ENCODE data around the gene DGKZ. TPM values are rescaled to one million over a fixed set of nuclear protein-coding genes. Genes with fewer than 3 reads are reported as not detected.

Gene DGKZ
- polyA plus RNA-seq, 3 donors = 30.4 to 217 (median 33.4) TPM

DNA sequence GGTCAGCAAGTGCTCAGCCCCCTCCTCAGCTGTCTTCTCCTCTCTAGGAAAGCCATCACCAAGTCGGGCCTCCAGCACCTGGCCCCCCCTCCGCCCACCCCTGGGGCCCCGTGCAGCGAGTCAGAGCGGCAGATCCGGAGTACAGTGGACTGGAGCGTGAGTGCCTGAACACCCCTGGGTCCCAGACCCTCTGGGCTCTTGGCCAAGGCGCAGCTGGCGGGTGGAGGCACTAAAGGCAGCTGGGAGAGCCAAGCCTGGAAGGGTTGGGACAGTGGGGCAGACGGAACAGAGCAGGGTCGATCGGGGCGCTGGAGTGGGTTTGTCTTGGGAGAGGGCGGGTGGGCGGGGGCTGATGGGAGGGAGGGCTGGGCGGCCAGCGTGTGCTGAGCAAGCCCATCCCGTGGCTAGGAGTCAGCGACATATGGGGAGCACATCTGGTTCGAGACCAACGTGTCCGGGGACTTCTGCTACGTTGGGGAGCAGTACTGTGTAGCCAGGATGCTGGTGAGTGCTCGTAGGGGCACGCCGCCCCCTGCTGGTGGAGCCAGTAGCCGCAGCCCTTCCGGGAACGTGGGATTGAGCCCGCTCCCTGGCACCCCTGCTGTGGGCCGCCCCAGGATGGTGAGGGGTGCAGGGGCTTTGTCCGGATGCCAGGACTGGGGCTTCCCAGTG, 20.1 kb downstream of the DGKZ start:
- TF ChIP-seq, protein P1, sequence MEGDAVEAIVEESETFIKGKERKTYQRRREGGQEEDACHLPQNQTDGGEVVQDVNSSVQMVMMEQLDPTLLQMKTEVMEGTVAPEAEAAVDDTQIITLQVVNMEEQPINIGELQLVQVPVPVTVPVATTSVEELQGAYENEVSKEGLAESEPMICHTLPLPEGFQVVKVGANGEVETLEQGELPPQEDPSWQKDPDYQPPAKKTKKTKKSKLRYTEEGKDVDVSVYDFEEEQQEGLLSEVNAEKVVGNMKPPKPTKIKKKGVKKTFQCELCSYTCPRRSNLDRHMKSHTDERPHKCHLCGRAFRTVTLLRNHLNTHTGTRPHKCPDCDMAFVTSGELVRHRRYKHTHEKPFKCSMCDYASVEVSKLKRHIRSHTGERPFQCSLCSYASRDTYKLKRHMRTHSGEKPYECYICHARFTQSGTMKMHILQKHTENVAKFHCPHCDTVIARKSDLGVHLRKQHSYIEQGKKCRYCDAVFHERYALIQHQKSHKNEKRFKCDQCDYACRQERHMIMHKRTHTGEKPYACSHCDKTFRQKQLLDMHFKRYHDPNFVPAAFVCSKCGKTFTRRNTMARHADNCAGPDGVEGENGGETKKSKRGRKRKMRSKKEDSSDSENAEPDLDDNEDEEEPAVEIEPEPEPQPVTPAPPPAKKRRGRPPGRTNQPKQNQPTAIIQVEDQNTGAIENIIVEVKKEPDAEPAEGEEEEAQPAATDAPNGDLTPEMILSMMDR (IDR thresholded peaks at IDR 0.05) = peak; percentile 89
- peaks cover 99% of the 10 kb centered on the region for H4K20me1 ChIP-seq (ENCODE audit: insufficient read depth, low read length)
- Mint-ChIP-seq H3K27me3 (ENCODE audit: low read depth in 3 of 3) (peaks cover 1 to 4% (median 4%) of the 10 kb centered on the region in 3 donors), H3K4me3 (no peak overlapping the region), H3K9me3 (no peaks in the 10 kb centered on the region), H3K4me1 (peaks cover 31% of the 10 kb centered on the region), H3K36me3 (peaks cover 53 to 85% of the 10 kb centered on the region in 2 donors), H3K27ac (peak overlapping the region in 5 of 7 donors; percentile 43 to 88 (median 74))
- no peak overlapping the region for H3K4me2 ChIP-seq (replicated peaks; ENCODE audit: extremely low read depth, low read length, poor library complexity, severe bottlenecking)
- H3K9ac ChIP-seq (ENCODE audit: insufficient read depth, low read length, poor library complexity, severe bottlenecking) = no peak overlapping the region
- H3K9me3 ChIP-seq (replicated peaks in 1 of 2; ENCODE audit: control insufficient read depth in 1 of 2, insufficient read depth in 1 of 2, low read length in 2 of 2) = no peaks in the 10 kb centered on the region
- H3K27ac ChIP-seq (ENCODE audit: low read depth in 1 of 2, low read length in 2 of 2) = peak overlapping the region in 1 of 2 donors; percentile 31
- no peaks in the 10 kb centered on the region for H3K27me3 ChIP-seq (ENCODE audit: control insufficient read depth in 2 of 2, insufficient read depth in 2 of 2, low read length in 2 of 2)
- DNase-seq = peak; percentile 50 to 68 (median 65)
- H2AFZ ChIP-seq (ENCODE audit: insufficient read depth, low read depth, low read length, poor library complexity, severe bottlenecking) = no peak overlapping the region
- H3K79me2 ChIP-seq (ENCODE audit: insufficient read depth, low read length) = peaks cover 95% of the 10 kb centered on the region
- peaks cover 22 to 39% of the 10 kb centered on the region in 2 donors for H3K4me1 ChIP-seq (ENCODE audit: control insufficient read depth in 1 of 2, insufficient read depth in 2 of 2, low read length in 2 of 2)
- intact Hi-C loops (cut with micrococcal nuclease) = loop anchor here in 1 of 2 donors (2.0 to 5.0 kb wide), 2 partner anchors 15 to 170 kb away; no protein-coding TSS in a partner anchor
- WGBS (ENCODE audit: insufficient coverage) = 24% methylated on average over 24 of the region's 32 CpGs
- H3K36me3 ChIP-seq (replicated peaks in 1 of 2; ENCODE audit: control insufficient read depth in 1 of 2, insufficient read depth in 2 of 2, low read length in 2 of 2) = peaks cover 73 to 85% of the 10 kb centered on the region in 2 donors
- no peak overlapping the region for H3K4me3 ChIP-seq (replicated peaks in 1 of 3; ENCODE audit: low read depth in 2 of 3, low read length in 3 of 3)

- Mint-ChIP-seq H3K27me3 (ENCODE audit: low read depth in 3 of 3) (peaks cover 1 to 4% (median 1%) of the 10 kb centered on the region in 3 donors), H3K27ac (peak overlapping the region in 1 of 7 donors; percentile 19), H3K36me3 (peaks cover 54 to 87% of the 10 kb centered on the region in 2 donors), H3K4me3 (no peak overlapping the region), H3K9me3 (no peaks in the 10 kb centered on the region), H3K4me1 (peaks cover 26% of the 10 kb centered on the region)
- intact Hi-C loops (cut with micrococcal nuclease) = loop anchor here in 1 of 2 donors (2.0 to 5.0 kb wide), 2 partner anchors 15 to 169 kb away; no protein-coding TSS in a partner anchor
- 90% methylated on average over 8 of the region's 12 CpGs for WGBS (ENCODE audit: insufficient coverage)
- no peak for DNase-seq
- Histone ChIP-seq H3K9me3 (replicated peaks in 1 of 2; ENCODE audit: control insufficient read depth in 1 of 2, insufficient read depth in 1 of 2, low read length in 2 of 2) (no peaks in the 10 kb centered on the region), H3K27ac (ENCODE audit: low read depth in 1 of 2, low read length in 2 of 2) (peak overlapping the region in 1 of 2 donors; percentile 26), H3K27me3 (ENCODE audit: control insufficient read depth in 2 of 2, insufficient read depth in 2 of 2, low read length in 2 of 2) (no peaks in the 10 kb centered on the region), H3K4me1 (ENCODE audit: control insufficient read depth in 1 of 2, insufficient read depth in 2 of 2, low read length in 2 of 2) (peaks cover 17 to 34% of the 10 kb centered on the region in 2 donors), H3K9ac (ENCODE audit: insufficient read depth, low read length, poor library complexity, severe bottlenecking) (no peak overlapping the region), H4K20me1 (ENCODE audit: insufficient read depth, low read length) (peaks cover 99% of the 10 kb centered on the region), H3K36me3 (replicated peaks in 1 of 2; ENCODE audit: control insufficient read depth in 1 of 2, insufficient read depth in 2 of 2, low read length in 2 of 2) (peaks cover 75 to 91% of the 10 kb centered on the region in 2 donors), H3K79me2 (ENCODE audit: insufficient read depth, low read length) (peaks cover 90% of the 10 kb centered on the region), H2AFZ (ENCODE audit: insufficient read depth, low read depth, low read length, poor library complexity, severe bottlenecking) (no peak overlapping the region), H3K4me2 (replicated peaks; ENCODE audit: extremely low read depth, low read length, poor library complexity, severe bottlenecking) (no peak overlapping the region), H3K4me3 (replicated peaks in 1 of 3; ENCODE audit: low read depth in 2 of 3, low read length in 3 of 3) (no peak overlapping the region)
- TF ChIP-seq, protein P1 (IDR thresholded peaks at IDR 0.05) = no peak
These were observed 20.6 kb downstream of the DGKZ start for GRCh38 chr11:46367916-46368267.

All from CD14-positive monocyte (primary cell).